Liver (tissue), 2 donors: ENCODE measurements around the gene PPP4R4.

Experiments used
- CTCF ChIP-seq: fragments of 150-350 bp; IDR thresholded peaks from 2 replicates; pipeline ENCODE4 v1.5.1; 2017; ENCODE audit warnings: improper control_type of control experiment, low read depth, low read length; ENCODE audit not compliant: missing input control
- MAX ChIP-seq: IDR thresholded peaks from 2 replicates; pipeline ENCODE4 v1.6.1; 2016; ENCODE audit warnings: antibody characterized with exemption
- YY1 ChIP-seq: IDR thresholded peaks from 2 replicates; pipeline ENCODE4 v1.6.1; 2016; ENCODE audit warnings: antibody characterized with exemption, mild to moderate bottlenecking
- donor health status: healthy.

- TF ChIP-seq YY1, result peak; percentile 29
- TF ChIP-seq CTCF, result no peak
- TF ChIP-seq MAX, result no peak
Observed at GRCh38 chr14:94291906-94292525, 117.9 kb downstream of the PPP4R4 start.
